ENCODE results near the gene NAPG. TPM values are rescaled to one million over a fixed set of nuclear protein-coding genes. Genes with fewer than 3 reads are reported as not detected.

Gene NAPG
- total and polyA plus RNA-seq, 9 of the 15 experiments (the other 6 are each of a cell fraction or from before 2014, with no cell fraction given): 31.6 to 63.3 (median 50.9) TPM

GRCh38 chr18:10565835-10566234 is 40.0 kb downstream of the NAPG start:
- TF ChIP-seq POLR2AphosphoS5 (IDR thresholded peaks at IDR 0.05; ENCODE audit: control insufficient read depth, insufficient read depth, low read depth, low read length) (no peak), MGA (IDR thresholded peaks at IDR 0.05) (peak; percentile 33; the same call in 1 of the 2 replicates), E2F6 (IDR thresholded peaks at IDR 0.05; ENCODE audit: borderline replicate concordance in 1 of 2, extremely low read depth in 1 of 2, insufficient read depth in 1 of 2, insufficient read length in 1 of 2, low read depth in 1 of 2, low read length in 1 of 2, poor library complexity in 1 of 2, severe bottlenecking in 1 of 2) (peak in 1 of 2 experiments; percentile 38), EGR1 (conservative IDR thresholded peaks at IDR 0.05) (peak; percentile 38; the same call in 1 of the 2 replicates), FIP1L1 (IDR thresholded peaks at IDR 0.05; ENCODE audit: low read depth, low read length, poor library complexity, severe bottlenecking) (no peak)
- POLR2A ChIA-PET: interaction anchor here (0.7 kb wide), 1 partner anchor 35 kb away, joined by 3 read pairs; no protein-coding TSS in a partner anchor
- peaks cover 15 to 18% of the 10 kb centered on the region in 2 experiments for H3K4me1 ChIP-seq (replicated peaks in 1 of 2; ENCODE audit: control insufficient read depth in 2 of 2, insufficient read depth in 2 of 2, low read length in 2 of 2)
- in situ Hi-C loops (cut with MboI) (loop anchor here (25.0 kb wide), 1 partner anchor 996 kb away; no protein-coding TSS in a partner anchor), intact Hi-C loops (cut with micrococcal nuclease) (loop anchor here (10.0 kb wide), 1 partner anchor 219 kb away; no protein-coding TSS in a partner anchor)
- H4K20me1 ChIP-seq (replicated peaks; ENCODE audit: control insufficient read depth, insufficient read depth, low read length): no peaks in the 10 kb centered on the region
- peak overlapping the region; percentile 50 for H3K4me2 ChIP-seq (ENCODE audit: insufficient read depth, low read length)
- 64% methylated on average over 5 of the region's 5 CpGs for WGBS (ENCODE audit: insufficient coverage, low coverage, missing lambda C conversion rate)
- H3K27me3 ChIP-seq (ENCODE audit: control insufficient read depth in 2 of 2, insufficient read depth in 2 of 2, low read length in 2 of 2): no peaks in the 10 kb centered on the region
- peak overlapping the region in 1 of 2 experiments; percentile 79; a peak in 2 of 4 replicates for H3K9ac ChIP-seq (ENCODE audit: insufficient read depth in 1 of 2, low read depth in 2 of 2, low read length in 2 of 2)
- 0 out of 2 replicates have a peak, but pooled peaks cover 3% of the 10 kb centered on the region for H3K9me3 ChIP-seq (replicated peaks; ENCODE audit: control insufficient read depth, insufficient read depth, low read depth, low read length)
- DNase-seq (ENCODE audit: extremely low read depth in 1 of 4, low spot score in 3 of 4) (peak in 1 of 4 experiments; percentile 35), ATAC-seq (peak; percentile 41), FAIRE-seq (peak; percentile 61)
- no peaks in the 10 kb centered on the region for H3K36me3 ChIP-seq (ENCODE audit: control insufficient read depth, insufficient read depth, low read length)
- H3K9me1 ChIP-seq (ENCODE audit: control insufficient read depth, insufficient read depth, low read length): no peaks in the 10 kb centered on the region
- CTCF ChIA-PET (ENCODE audit: low intra/inter-chr PET ratio): interaction anchor here (0.5 kb wide), 1 partner anchor 1458 kb away, joined by 3 read pairs; no protein-coding TSS in a partner anchor
- H3K79me2 ChIP-seq (ENCODE audit: control insufficient read depth, insufficient read depth, low read length): no peaks in the 10 kb centered on the region
- H3K4me3 ChIP-seq: no peak overlapping the region
- no peak overlapping the region; the same call in 2 of the 3 replicates for H3K27ac ChIP-seq (ENCODE audit: extremely low read depth, low read depth, low read length)
- no TSS peak for BruUV-seq (replicated peaks)
- H2AFZ ChIP-seq (ENCODE audit: low read depth, low read length): peak overlapping the region; percentile 75
